GM23338 (cell line): ENCODE results near the gene CD1C.

Source experiments
- EZH2 ChIP-seq: fragments of 200-600 bp; sonication (generic); IDR thresholded peaks from one replicate; pipeline ENCODE4 v1.8.0; 2017; ENCODE audit warnings: antibody characterized with exemption, mild to moderate bottlenecking, low read depth; ENCODE audit not compliant: unreplicated experiment
- EZH2phosphoT487 ChIP-seq: fragments of 200-600 bp; sonication (generic); IDR thresholded peaks from one replicate; pipeline ENCODE4 v1.8.1; 2018; ENCODE audit warnings: antibody characterized with exemption; ENCODE audit not compliant: unreplicated experiment
- TF ChIP-seq, protein P1 (sequence below), 2 experiments: fragments of 200-600 bp in 1 of 2; sonication (generic) in 1 of 2; conservative IDR thresholded peaks; 2 replicates each; pipeline versions ENCODE4 v1.5.1 to v1.6.1; 2016 to 2017; ENCODE audit warnings: antibody characterized with exemption in 2 of 2, low read depth in 2 of 2, mild to moderate bottlenecking in 2 of 2, moderate library complexity in 1 of 2
- TF ChIP-seq, protein P2 (sequence below): IDR thresholded peaks from one replicate; pipeline ENCODE4 v1.6.1; 2018; ENCODE audit warnings: antibody characterized with exemption; ENCODE audit not compliant: unreplicated experiment

DNA sequence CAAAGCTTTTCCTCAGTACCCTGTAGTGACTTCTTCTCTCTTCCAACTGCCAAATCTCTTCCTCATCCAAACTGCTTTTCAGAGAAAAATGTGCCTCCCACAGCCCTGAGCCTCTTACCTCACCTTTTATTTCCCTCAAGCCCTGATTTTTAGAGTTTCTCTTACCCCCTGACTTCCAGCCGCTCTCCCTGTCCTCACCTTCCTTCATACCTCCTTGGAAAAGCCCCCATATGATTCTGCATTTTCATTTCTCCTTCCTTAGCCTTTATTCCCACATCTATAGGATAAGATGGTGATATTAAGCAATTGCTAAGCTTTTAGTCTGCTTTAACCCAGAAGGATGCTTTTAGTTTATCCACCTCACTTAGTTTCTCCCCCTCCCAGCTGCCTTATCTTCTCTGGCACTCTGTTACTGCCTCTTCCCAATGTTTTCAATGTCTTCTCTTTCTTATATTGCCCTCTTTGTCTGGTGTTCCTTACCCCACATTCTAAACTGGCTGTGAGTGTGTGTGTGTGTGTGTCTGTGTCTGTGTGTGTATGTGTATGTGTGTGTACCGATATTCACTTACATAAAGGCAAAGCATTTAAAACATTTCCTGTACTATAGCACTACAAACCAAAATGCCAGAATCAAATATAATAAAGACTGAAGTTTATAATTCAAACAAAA is 41.9 kb downstream of the CD1C start, which contains the start of gene CD1B:
- TF ChIP-seq, protein P1, sequence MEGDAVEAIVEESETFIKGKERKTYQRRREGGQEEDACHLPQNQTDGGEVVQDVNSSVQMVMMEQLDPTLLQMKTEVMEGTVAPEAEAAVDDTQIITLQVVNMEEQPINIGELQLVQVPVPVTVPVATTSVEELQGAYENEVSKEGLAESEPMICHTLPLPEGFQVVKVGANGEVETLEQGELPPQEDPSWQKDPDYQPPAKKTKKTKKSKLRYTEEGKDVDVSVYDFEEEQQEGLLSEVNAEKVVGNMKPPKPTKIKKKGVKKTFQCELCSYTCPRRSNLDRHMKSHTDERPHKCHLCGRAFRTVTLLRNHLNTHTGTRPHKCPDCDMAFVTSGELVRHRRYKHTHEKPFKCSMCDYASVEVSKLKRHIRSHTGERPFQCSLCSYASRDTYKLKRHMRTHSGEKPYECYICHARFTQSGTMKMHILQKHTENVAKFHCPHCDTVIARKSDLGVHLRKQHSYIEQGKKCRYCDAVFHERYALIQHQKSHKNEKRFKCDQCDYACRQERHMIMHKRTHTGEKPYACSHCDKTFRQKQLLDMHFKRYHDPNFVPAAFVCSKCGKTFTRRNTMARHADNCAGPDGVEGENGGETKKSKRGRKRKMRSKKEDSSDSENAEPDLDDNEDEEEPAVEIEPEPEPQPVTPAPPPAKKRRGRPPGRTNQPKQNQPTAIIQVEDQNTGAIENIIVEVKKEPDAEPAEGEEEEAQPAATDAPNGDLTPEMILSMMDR (conservative IDR thresholded peaks at IDR 0.05; ENCODE audit: low read depth in 2 of 2): no peak
- no peak for TF ChIP-seq EZH2
- TF ChIP-seq EZH2phosphoT487: no peak
- TF ChIP-seq, protein P2, sequence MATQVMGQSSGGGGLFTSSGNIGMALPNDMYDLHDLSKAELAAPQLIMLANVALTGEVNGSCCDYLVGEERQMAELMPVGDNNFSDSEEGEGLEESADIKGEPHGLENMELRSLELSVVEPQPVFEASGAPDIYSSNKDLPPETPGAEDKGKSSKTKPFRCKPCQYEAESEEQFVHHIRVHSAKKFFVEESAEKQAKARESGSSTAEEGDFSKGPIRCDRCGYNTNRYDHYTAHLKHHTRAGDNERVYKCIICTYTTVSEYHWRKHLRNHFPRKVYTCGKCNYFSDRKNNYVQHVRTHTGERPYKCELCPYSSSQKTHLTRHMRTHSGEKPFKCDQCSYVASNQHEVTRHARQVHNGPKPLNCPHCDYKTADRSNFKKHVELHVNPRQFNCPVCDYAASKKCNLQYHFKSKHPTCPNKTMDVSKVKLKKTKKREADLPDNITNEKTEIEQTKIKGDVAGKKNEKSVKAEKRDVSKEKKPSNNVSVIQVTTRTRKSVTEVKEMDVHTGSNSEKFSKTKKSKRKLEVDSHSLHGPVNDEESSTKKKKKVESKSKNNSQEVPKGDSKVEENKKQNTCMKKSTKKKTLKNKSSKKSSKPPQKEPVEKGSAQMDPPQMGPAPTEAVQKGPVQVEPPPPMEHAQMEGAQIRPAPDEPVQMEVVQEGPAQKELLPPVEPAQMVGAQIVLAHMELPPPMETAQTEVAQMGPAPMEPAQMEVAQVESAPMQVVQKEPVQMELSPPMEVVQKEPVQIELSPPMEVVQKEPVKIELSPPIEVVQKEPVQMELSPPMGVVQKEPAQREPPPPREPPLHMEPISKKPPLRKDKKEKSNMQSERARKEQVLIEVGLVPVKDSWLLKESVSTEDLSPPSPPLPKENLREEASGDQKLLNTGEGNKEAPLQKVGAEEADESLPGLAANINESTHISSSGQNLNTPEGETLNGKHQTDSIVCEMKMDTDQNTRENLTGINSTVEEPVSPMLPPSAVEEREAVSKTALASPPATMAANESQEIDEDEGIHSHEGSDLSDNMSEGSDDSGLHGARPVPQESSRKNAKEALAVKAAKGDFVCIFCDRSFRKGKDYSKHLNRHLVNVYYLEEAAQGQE: no peak
